Ishikawa (cell line): ENCODE results near the gene SLC7A6.
A peak's percentile ranks its signal among the peaks of the same experiment; 100 is the strongest.

Experiments
- CEBPB ChIP-seq: IDR thresholded peaks from 2 replicates; pipeline ENCODE4 v1.6.1; 2012
- CREB1 ChIP-seq: IDR thresholded peaks from 2 replicates; pipeline ENCODE4 v1.6.1; 2012; ENCODE audit warnings: low read depth
- EGR1 ChIP-seq: IDR thresholded peaks from 2 replicates; pipeline ENCODE4 v1.6.1; 2012
- EP300 ChIP-seq: IDR thresholded peaks from 2 replicates; pipeline ENCODE4 v1.6.1; 2012; ENCODE audit warnings: borderline replicate concordance
- FOXM1 ChIP-seq: IDR thresholded peaks from 2 replicates; pipeline ENCODE4 v1.6.1; 2012; ENCODE audit warnings: low read depth, borderline replicate concordance
- MAX ChIP-seq: IDR thresholded peaks from 2 replicates; pipeline ENCODE4 v1.6.1; 2012
- NFIC ChIP-seq: IDR thresholded peaks from 2 replicates; pipeline ENCODE4 v1.6.1; 2012
- RAD21 ChIP-seq: IDR thresholded peaks from 2 replicates; pipeline ENCODE4 v1.6.1; 2012; ENCODE audit warnings: low read depth
- REST ChIP-seq: IDR thresholded peaks from 2 replicates; pipeline ENCODE4 v1.6.1; 2012; ENCODE audit warnings: low read depth, mild to moderate bottlenecking
- TAF1 ChIP-seq: IDR thresholded peaks from 2 replicates; pipeline ENCODE4 v1.6.1; 2012; ENCODE audit warnings: low read depth, mild to moderate bottlenecking
- TCF12 ChIP-seq: IDR thresholded peaks from 2 replicates; pipeline ENCODE4 v1.6.1; 2012; ENCODE audit warnings: low read depth
- TEAD4 ChIP-seq: IDR thresholded peaks from 2 replicates; pipeline ENCODE4 v1.6.1; 2012
- USF1 ChIP-seq: IDR thresholded peaks from 2 replicates; pipeline ENCODE4 v1.6.1; 2012
- YY1 ChIP-seq: IDR thresholded peaks from 2 replicates; pipeline ENCODE4 v1.6.1; 2012; ENCODE audit warnings: low read depth
- ZBTB7A ChIP-seq: IDR thresholded peaks from 2 replicates; pipeline ENCODE4 v1.6.1; 2012; ENCODE audit warnings: low read depth

The SLC7A6 gene

GRCh38 chr16:68255712-68256111, 8.6 kb upstream of the SLC7A6 start:
- TF ChIP-seq RAD21 (no peak), TEAD4 (no peak), CREB1 (no peak), NFIC (no peak), EP300 (no peak), EGR1 (no peak), CEBPB (no peak), TAF1 (no peak), REST (no peak), FOXM1 (no peak), TCF12 (no peak), ZBTB7A (no peak), MAX (no peak), USF1 (no peak), YY1 (no peak)

- TF ChIP-seq YY1 = no peak
- no peak for TF ChIP-seq CEBPB
- no peak for TF ChIP-seq CREB1
- TF ChIP-seq RAD21 = no peak
- TF ChIP-seq REST = no peak
- no peak for TF ChIP-seq FOXM1
- TF ChIP-seq TEAD4 = no peak
- TF ChIP-seq TCF12 = no peak
Measured at GRCh38 chr16:68257251-68257905, 6.9 kb upstream of the SLC7A6 start.

- TF ChIP-seq TEAD4 (peak; percentile 66), USF1 (peak; percentile 27; the same call in 1 of the 2 replicates), MAX (peak; percentile 95), EP300 (peak; percentile 31; the same call in 1 of the 2 replicates), EGR1 (0 out of 2 replicates have a peak, but pooled peaks have one; percentile 63), TAF1 (no peak), REST (no peak)
Measured at GRCh38 chr16:68257906-68258800, 6.2 kb upstream of the SLC7A6 start.

- TF ChIP-seq USF1 (no peak), REST (no peak), TEAD4 (no peak), RAD21 (no peak), TCF12 (no peak), CEBPB (no peak), EGR1 (no peak), TAF1 (no peak)
Measured at GRCh38 chr16:68259007-68259825, 5.1 kb upstream of the SLC7A6 start.
